HCT116 (cell line): Measurements from ENCODE around the gene CRTC3. TPM values are rescaled to one million over a fixed set of nuclear protein-coding genes. Genes with fewer than 3 reads are reported as not detected.

Experiments
- ATAC-seq: fragments of 200-7000 bp; cut with Tn5 transposase; 2 replicates; pipeline ENCODE4 v1.9.1; 2020; ENCODE audit warnings: mild to moderate bottlenecking, moderate library complexity
- BruUV-seq: library from RNA; stranded (reverse); fragments of 400-500 nt; replicated peaks from 2 replicates; lab custom pipeline; 2021; lab: Mats Ljungman, UMichigan
- CTCF ChIA-PET: fragments of 300-600 bp; sonication (Branson Sonifier 250); formaldehyde crosslinking; loops from one replicate; lab custom pipeline; 2021; ENCODE audit warnings: antibody characterized with exemption; lab: Charles Lee
- POLR2A ChIA-PET: fragments of 300-600, 350-600 bp; sonication (Branson Sonifier 250); formaldehyde crosslinking; loops from one replicate; lab custom pipeline; 2021; ENCODE audit warnings: antibody characterized with exemption; lab: Charles Lee
- RAD21 ChIA-PET, 2 experiments: fragments of 300-600 bp; sonication (Branson Sonifier 250); formaldehyde crosslinking; loops; one replicate each; lab custom pipeline; 2023; ENCODE audit warnings: low total read pairs in 2 of 2; ENCODE audit not compliant: uncharacterized antibody in 2 of 2, unreplicated experiment in 2 of 2, low non-redundant PET in 1 of 2; lab: Charles Lee
- DNase-seq: peaks from one replicate; pipeline ENCODE4 v3.0.0-alpha.2; 2010; ENCODE audit warnings: low read depth, low spot score
- H2AFZ ChIP-seq: fragments of 200-600 bp; shearing (Covaris generic), sonication (generic); 2 replicates; pipeline ENCODE4 v1.6.1; 2017; ENCODE audit warnings: low read depth, mixed run types, mixed read lengths, antibody characterized with exemption, low read length; ENCODE audit not compliant: poor library complexity, severe bottlenecking
- H3K27ac ChIP-seq: 2 replicates; pipeline ENCODE4 v1.5.1; 2012; ENCODE audit warnings: low read depth, low read length
- H3K27me3 ChIP-seq: fragments of 200-600 bp; sonication (generic); 2 replicates; pipeline ENCODE4 v1.6.1; 2016; ENCODE audit warnings: mixed run types, low read length, mixed read lengths; ENCODE audit not compliant: insufficient read depth
- H3K36me3 ChIP-seq, 2 experiments: fragments of 200-500 bp in 1 of 2; fragments of 200-600 bp in 1 of 2; sonication (Bioruptor generic) in 1 of 2; sonication (generic) in 1 of 2; 2 replicates each; pipeline versions ENCODE4 v1.5.1 to v1.6.1; 2014 to 2016; ENCODE audit warnings: low read length in 2 of 2, inconsistent platforms in 1 of 2, mixed read lengths in 1 of 2, mixed run types in 1 of 2; ENCODE audit not compliant: insufficient read depth in 2 of 2, control insufficient read depth in 1 of 2
- H3K4me1 ChIP-seq, 2 experiments: fragments of 200-600 bp in 1 of 2; sonication (generic) in 1 of 2; 2 replicates each; pipeline versions ENCODE4 v1.5.1 to v1.6.1; 2012 to 2017; ENCODE audit warnings: low read length in 2 of 2, inconsistent platforms in 1 of 2, mild to moderate bottlenecking in 1 of 2, mixed read lengths in 1 of 2, mixed run types in 1 of 2, moderate library complexity in 1 of 2; ENCODE audit not compliant: insufficient read depth in 2 of 2, control insufficient read depth in 1 of 2
- H3K4me2 ChIP-seq: fragments of 200-600 bp; sonication (generic); 2 replicates; pipeline ENCODE4 v1.6.1; 2017; ENCODE audit warnings: mixed run types, low read length, mixed read lengths
- H3K4me3 ChIP-seq, 2 experiments: fragments of 200-600 bp in 1 of 2; sonication (generic) in 1 of 2; replicated peaks in 1 of 2; 2 replicates each; pipeline ENCODE4 v1.5.1; 2011 to 2016; ENCODE audit warnings: low read length in 2 of 2, control low read depth in 1 of 2, low read depth in 1 of 2, mild to moderate bottlenecking in 1 of 2, mixed read lengths in 1 of 2, mixed run types in 1 of 2
- H3K79me2 ChIP-seq: fragments of 200-600 bp; sonication (generic); 2 replicates; pipeline ENCODE4 v1.6.1; 2017; ENCODE audit warnings: mild to moderate bottlenecking, mixed run types, low read length, moderate library complexity, mixed read lengths; ENCODE audit not compliant: insufficient read depth
- H3K9ac ChIP-seq: fragments of 200-600 bp; sonication (generic); 2 replicates; pipeline ENCODE4 v1.6.1; 2016; ENCODE audit warnings: low read length, mixed read lengths
- H3K9me2 ChIP-seq: fragments of 200-600 bp; sonication (generic), shearing (Covaris generic); 2 replicates; pipeline ENCODE4 v1.6.1; 2017; ENCODE audit warnings: mixed run types, mild to moderate bottlenecking, moderate library complexity; ENCODE audit not compliant: insufficient read depth
- H3K9me3 ChIP-seq, 2 experiments: fragments of 200-500 bp in 1 of 2; fragments of 200-600 bp in 1 of 2; sonication (Bioruptor generic) in 1 of 2; sonication (generic) in 1 of 2; 2 replicates each; pipeline ENCODE4 v1.6.1; 2014 to 2017; ENCODE audit warnings: low read length in 2 of 2, mixed read lengths in 2 of 2, inconsistent platforms in 1 of 2, low read depth in 1 of 2, mild to moderate bottlenecking in 1 of 2, mixed run types in 1 of 2, moderate library complexity in 1 of 2; ENCODE audit not compliant: control insufficient read depth in 1 of 2, insufficient read depth in 1 of 2
- H4K20me1 ChIP-seq: fragments of 200-600 bp; sonication (generic), shearing (Covaris generic); 2 replicates; pipeline ENCODE4 v1.6.1; 2017; ENCODE audit warnings: mixed run types, mild to moderate bottlenecking, moderate library complexity; ENCODE audit not compliant: insufficient read depth
- CEBPB ChIP-seq: IDR thresholded peaks from 2 replicates; pipeline ENCODE4 v1.6.1; 2012; ENCODE audit warnings: low read depth
- ELF1 ChIP-seq: IDR thresholded peaks from 2 replicates; pipeline ENCODE4 v1.6.1; 2012; ENCODE audit warnings: low read depth, borderline replicate concordance
- EZH2 ChIP-seq: fragments of 200-600 bp; sonication (generic); IDR thresholded peaks from 2 replicates; pipeline ENCODE4 v1.6.1; 2017; ENCODE audit warnings: antibody characterized with exemption, mixed run types
- EZH2phosphoT487 ChIP-seq: fragments of 200-600 bp; IDR thresholded peaks from 2 replicates; pipeline ENCODE4 v1.6.1; 2018; ENCODE audit warnings: antibody characterized with exemption, borderline replicate concordance
- FOSL1 ChIP-seq: IDR thresholded peaks from 2 replicates; pipeline ENCODE4 v1.6.1; 2012; ENCODE audit warnings: low read depth
- JUND ChIP-seq: IDR thresholded peaks from 2 replicates; pipeline ENCODE4 v1.6.1; 2012
- POLR2A ChIP-seq: IDR thresholded peaks from 2 replicates; pipeline ENCODE4 v1.7.0; 2011; ENCODE audit warnings: borderline replicate concordance; ENCODE audit not compliant: insufficient read depth, insufficient read length; ENCODE audit errors: extremely low read depth
- POLR2AphosphoS5 ChIP-seq: IDR thresholded peaks from 2 replicates; pipeline ENCODE4 v1.6.1; 2011; ENCODE audit warnings: mild to moderate bottlenecking, low read depth, low read length, moderate library complexity
- REST ChIP-seq: IDR thresholded peaks from 2 replicates; pipeline ENCODE4 v1.6.1; 2012; ENCODE audit warnings: low read depth
- TCF7L2 ChIP-seq: IDR thresholded peaks from 2 replicates; pipeline ENCODE4 v1.7.0; 2011; ENCODE audit warnings: borderline replicate concordance, inconsistent platforms; ENCODE audit not compliant: insufficient read depth, insufficient read length; ENCODE audit errors: extremely low read depth
- YY1 ChIP-seq: IDR thresholded peaks from 2 replicates; pipeline ENCODE4 v1.6.1; 2011; ENCODE audit warnings: low read length, low read depth, moderate library complexity, mild to moderate bottlenecking; ENCODE audit not compliant: insufficient replicate concordance; ENCODE audit errors: extremely low read depth
- ZBTB33 ChIP-seq: IDR thresholded peaks from 2 replicates; pipeline ENCODE4 v1.6.1; 2011; ENCODE audit warnings: mild to moderate bottlenecking, low read length, moderate library complexity; ENCODE audit not compliant: insufficient replicate concordance; ENCODE audit errors: extremely low read depth
- intact Hi-C: fragments of 100-400 bp; cut with micrococcal nuclease; formaldehyde crosslinking; loops from 2 replicates; pipeline ENCODE4 v1.10.0; 2022
- total RNA-seq: library from RNA; stranded (reverse); gene quantifications from one replicate; pipeline ENCODE4 v1.2.1, GENCODE V29; 2021; ENCODE audit not compliant: unreplicated experiment

CRTC3 gene
- total RNA-seq, 1 experiment from 2014 or later: 20.7 TPM

GRCh38 chr15:90599116-90599515 lies 69.4 kb downstream of the CRTC3 start:
- TF ChIP-seq FOSL1: no peak
- no peak for TF ChIP-seq POLR2AphosphoS5
- no peak for TF ChIP-seq ZBTB33
- TF ChIP-seq REST: no peak
- TF ChIP-seq EZH2: no peak
- TF ChIP-seq EZH2phosphoT487: no peak
- TF ChIP-seq POLR2A: no peak
- no peak for TF ChIP-seq ELF1
- no peak for TF ChIP-seq TCF7L2
- TF ChIP-seq YY1: no peak
- no peak for TF ChIP-seq JUND
- TF ChIP-seq CEBPB: no peak
- no peak for ATAC-seq
- CTCF ChIA-PET: no interaction called here
- Histone ChIP-seq H3K79me2 (no peaks in the 10 kb centered on the region), H3K36me3 (no peaks in the 10 kb centered on the region), H3K4me3 (no peak overlapping the region), H3K9me2 (no peaks in the 10 kb centered on the region), H3K4me2 (no peak overlapping the region), H2AFZ (no peak overlapping the region), H3K27ac (no peak overlapping the region), H4K20me1 (no peaks in the 10 kb centered on the region), H3K9me3 (no peaks in the 10 kb centered on the region), H3K27me3 (no peaks in the 10 kb centered on the region), H3K4me1 (peaks cover 4 to 9% of the 10 kb centered on the region in 2 experiments; a peak in 3 of 4 replicates), H3K9ac (no peak overlapping the region)
- RAD21 ChIA-PET: no interaction called here
- intact Hi-C loops: no loop called here
- DNase-seq: no peak
- no TSS peak for BruUV-seq
- POLR2A ChIA-PET: no interaction called here
